Fibroblast of mammary gland (primary cell): ENCODE measurements around the gene AVPI1.
"Not testable (repeated sequence)": the region's sequence is repeated elsewhere in the genome, so short reads cannot be mapped to it uniquely, and the experiment has no call there.

ENCODE experiments used
- DNase-seq: peaks from one replicate; pipeline ENCODE4 v3.0.0-alpha.2; 2010; ENCODE audit warnings: low read depth
- H3K4me3 ChIP-seq: 2 replicates; pipeline ENCODE4 v1.5.1; 2011; ENCODE audit warnings: low read depth, mild to moderate bottlenecking, low read length, moderate library complexity; ENCODE audit not compliant: control insufficient read depth
- TF ChIP-seq, protein P1 (sequence below): conservative IDR thresholded peaks from 2 replicates; pipeline ENCODE4 v1.5.1; 2011; ENCODE audit warnings: low read depth, low read length, inconsistent platforms; ENCODE audit not compliant: control insufficient read depth, insufficient read depth

The AVPI1 gene

DNA sequence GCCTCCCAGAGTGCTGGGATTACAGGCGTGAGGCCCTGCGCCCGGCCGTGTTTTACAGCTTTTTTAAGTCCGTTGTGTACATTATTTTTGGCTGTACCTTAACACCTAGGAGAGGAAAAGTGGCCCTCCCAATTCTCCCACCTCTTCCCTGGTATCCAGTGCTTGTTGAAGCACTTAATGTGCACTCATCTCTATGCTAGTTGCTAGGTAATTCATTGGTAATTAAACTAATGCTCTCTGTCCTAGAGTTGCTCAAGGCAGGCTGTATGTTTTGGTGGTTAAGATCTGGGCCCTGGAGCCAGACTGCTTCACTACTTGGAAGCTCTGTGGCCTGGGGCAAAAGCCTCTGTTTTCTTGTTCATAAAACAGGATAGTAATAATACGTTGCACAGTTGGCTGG is 19.6 kb downstream of the AVPI1 start:
- TF ChIP-seq, protein P1, sequence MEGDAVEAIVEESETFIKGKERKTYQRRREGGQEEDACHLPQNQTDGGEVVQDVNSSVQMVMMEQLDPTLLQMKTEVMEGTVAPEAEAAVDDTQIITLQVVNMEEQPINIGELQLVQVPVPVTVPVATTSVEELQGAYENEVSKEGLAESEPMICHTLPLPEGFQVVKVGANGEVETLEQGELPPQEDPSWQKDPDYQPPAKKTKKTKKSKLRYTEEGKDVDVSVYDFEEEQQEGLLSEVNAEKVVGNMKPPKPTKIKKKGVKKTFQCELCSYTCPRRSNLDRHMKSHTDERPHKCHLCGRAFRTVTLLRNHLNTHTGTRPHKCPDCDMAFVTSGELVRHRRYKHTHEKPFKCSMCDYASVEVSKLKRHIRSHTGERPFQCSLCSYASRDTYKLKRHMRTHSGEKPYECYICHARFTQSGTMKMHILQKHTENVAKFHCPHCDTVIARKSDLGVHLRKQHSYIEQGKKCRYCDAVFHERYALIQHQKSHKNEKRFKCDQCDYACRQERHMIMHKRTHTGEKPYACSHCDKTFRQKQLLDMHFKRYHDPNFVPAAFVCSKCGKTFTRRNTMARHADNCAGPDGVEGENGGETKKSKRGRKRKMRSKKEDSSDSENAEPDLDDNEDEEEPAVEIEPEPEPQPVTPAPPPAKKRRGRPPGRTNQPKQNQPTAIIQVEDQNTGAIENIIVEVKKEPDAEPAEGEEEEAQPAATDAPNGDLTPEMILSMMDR, result no peak
- no peak for DNase-seq
- no peak overlapping the region for H3K4me3 ChIP-seq

DNA sequence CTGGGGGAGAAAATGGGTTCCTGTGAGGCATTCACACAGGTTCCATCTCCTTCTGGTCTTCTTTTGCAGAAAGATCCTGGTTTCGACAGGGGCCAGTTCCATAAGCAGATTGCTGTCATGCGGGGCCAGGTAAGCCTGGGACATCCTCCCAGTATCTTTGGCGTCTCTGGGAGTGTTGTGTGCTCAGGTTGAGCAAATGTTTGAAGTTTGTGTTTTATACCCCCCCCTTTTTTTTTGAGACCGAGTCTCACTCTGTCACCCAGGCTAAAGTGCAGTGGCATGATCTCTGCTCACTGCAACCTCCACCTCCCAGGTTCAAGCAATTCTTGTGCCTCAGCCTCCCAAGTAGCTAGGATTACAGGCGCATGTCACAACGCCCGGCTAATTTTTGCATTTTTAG is 20.0 kb downstream of the AVPI1 start:
- no peak overlapping the region for H3K4me3 ChIP-seq
- DNase-seq, result no peak
- TF ChIP-seq, protein P1, result no peak

DNA sequence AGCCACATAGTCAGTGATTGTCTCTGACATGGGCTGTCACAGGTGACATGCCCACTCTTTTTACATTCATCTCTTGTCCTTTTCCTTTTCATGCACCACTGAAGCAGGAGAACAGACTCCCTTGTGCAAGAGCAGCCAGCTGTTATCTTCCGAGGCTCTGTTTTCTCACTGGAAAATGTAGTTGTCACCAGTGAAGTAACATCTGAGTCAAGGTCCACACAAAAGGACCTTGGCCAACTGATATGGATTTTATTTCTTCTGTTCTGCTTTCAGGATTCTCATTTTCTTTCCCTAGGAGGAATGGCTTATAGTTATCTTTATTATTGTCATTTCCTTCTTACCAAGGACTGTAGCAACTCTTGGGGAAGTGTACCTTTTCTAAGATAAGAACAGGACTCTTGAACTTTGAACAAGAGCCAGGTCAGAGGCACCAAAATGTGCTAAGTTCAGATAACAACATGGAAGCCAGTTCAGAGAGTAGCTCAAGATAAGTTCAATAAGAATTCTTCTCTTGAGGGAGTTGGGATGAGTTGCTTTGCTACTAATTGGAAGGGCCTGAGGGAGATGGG is 22.7 kb downstream of the AVPI1 start:
- DNase-seq, result no peak
- TF ChIP-seq, protein P1, result no peak
- no peak overlapping the region for H3K4me3 ChIP-seq

DNA sequence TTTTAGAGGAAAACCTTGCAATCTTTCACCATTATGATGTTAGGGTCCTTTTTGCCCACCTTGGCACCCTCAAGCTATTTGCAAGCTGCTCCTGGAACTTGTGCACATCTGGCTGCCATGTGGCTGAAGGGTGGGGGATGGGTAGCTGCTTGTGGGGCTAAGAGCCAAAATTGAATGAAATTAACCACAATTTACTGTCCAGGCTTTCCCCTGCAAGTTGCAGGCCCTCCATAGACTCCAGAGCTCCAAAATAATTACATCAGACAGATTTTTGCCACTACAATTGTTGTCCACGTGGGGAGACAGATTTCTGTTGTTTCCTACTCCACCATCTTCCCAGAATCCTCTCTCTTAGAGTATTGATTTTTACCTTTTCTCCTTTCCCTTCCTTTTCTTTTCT is 27.5 kb downstream of the AVPI1 start:
- DNase-seq, result peak; percentile 83
- H3K4me3 ChIP-seq, result no peak overlapping the region
- TF ChIP-seq, protein P1, result no peak

DNA sequence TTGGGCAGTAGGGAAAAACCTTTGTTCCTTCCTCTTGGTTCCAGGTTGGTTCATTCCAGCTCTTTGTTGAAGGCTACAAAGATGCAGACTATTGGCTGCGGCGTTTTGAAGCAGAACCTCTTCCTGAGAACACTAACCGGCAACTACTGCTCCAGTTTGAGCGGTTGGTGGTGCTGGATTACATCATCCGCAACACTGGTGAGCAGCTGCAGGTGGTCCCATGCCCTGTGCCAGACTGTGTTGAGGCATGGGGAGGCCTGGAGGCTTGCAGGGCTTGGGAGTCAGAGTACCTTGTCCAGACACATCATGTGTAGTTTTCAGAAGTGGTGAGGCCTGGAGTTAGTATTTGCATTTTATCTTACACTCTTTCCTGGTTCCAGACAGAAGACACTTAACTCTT is 30.3 kb downstream of the AVPI1 start:
- TF ChIP-seq, protein P1, result no peak
- DNase-seq, result no peak

DNA sequence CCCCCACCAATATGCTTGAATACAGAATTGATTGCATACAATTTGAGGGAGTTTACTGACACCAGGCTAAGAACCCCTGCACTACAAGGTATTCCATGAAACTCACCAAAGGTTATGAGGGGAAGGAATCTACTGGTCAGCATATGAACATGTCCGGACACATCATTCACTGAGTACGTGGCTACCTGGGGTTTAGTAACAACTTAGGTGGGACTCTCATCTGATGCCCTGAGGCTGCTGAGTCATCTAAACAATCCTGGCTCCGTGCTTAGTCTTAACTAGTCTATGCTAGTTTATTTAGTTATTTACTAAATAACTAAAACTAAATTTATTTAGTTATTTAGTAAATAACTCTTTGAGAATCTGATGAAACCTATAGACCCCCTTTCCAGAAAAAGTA is 35.3 kb downstream of the AVPI1 start:
- TF ChIP-seq, protein P1, result no peak
- no peak overlapping the region for H3K4me3 ChIP-seq

More for the DNA sequence above, 30.3 kb downstream of the AVPI1 start:
- H3K4me3 ChIP-seq, result no peak overlapping the region

DNA sequence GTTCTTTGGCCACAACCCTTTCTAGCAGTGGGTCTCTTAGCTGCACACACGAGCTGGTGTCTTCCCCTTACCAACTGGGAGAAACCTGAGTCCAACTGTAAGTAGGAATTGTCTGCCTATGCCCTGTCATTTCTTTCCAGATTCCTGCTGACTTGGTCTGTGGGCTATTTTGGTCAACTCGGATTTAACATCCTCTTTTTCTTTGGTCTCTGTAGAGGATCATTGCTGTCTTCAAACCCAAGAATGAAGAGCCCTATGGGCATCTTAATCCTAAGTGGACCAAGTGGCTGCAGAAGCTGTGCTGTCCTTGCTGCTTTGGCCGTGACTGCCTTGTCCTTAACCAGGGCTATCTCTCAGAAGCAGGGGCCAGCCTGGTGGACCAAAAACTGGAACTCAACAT is 36.3 kb downstream of the AVPI1 start:
- H3K4me3 ChIP-seq, result no peak overlapping the region
- TF ChIP-seq, protein P1, result no peak
- no peak for DNase-seq

More for the DNA sequence above, 35.3 kb downstream of the AVPI1 start:
- no peak for DNase-seq

DNA sequence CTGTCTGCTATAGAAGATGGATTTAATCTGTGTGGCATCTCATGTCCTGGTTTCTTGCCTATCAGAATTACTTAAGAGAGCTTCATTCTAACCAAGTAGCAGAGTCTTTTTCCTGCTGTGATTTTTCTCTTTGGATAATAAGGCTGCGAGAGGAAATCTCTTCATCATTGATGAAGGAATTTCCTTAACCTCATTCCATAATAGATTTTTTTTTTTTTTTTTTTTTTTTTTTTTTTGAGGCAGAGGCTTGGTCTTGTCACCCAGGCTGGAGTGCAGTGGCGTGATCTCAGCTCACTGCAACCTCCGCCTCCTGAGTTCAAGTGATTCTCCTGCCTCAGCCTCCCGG is 37.7 kb downstream of the AVPI1 start:
- not testable (repeated sequence) for DNase-seq, H3K4me3 ChIP-seq
